Neural cell (in vitro differentiated cells): ENCODE results near the gene ALB.

Experiments used
- CTCF ChIP-seq: fragments of 450-650 bp; IDR thresholded peaks from 2 replicates; pipeline ENCODE4 v1.5.1; 2014; ENCODE audit warnings: antibody characterized with exemption, mild to moderate bottlenecking, moderate library complexity; ENCODE audit not compliant: poor library complexity, severe bottlenecking
- EP300 ChIP-seq: fragments of 450-650 bp; conservative IDR thresholded peaks from 2 replicates; pipeline ENCODE4 v1.6.1; 2014; ENCODE audit warnings: antibody characterized with exemption, mild to moderate bottlenecking, moderate library complexity; ENCODE audit not compliant: poor library complexity, severe bottlenecking
- EZH2 ChIP-seq: fragments of 200-600, 300-800 bp; shearing (Covaris generic), sonication (generic); IDR thresholded peaks from 2 replicates; pipeline ENCODE4 v1.6.1; 2014; ENCODE audit warnings: antibody characterized with exemption, low read length, borderline replicate concordance, mild to moderate bottlenecking; ENCODE audit not compliant: insufficient read depth, poor library complexity, severe bottlenecking
- MXI1 ChIP-seq: fragments of 450-650 bp; conservative IDR thresholded peaks from 2 replicates; pipeline ENCODE4 v1.6.1; 2014; ENCODE audit warnings: antibody characterized with exemption, mild to moderate bottlenecking; ENCODE audit not compliant: poor library complexity, severe bottlenecking
- POLR2AphosphoS5 ChIP-seq: IDR thresholded peaks from 2 replicates; pipeline ENCODE4 v1.6.1; 2012
- RAD21 ChIP-seq: fragments of 450-650 bp; conservative IDR thresholded peaks from 2 replicates; pipeline ENCODE4 v1.6.1; 2014; ENCODE audit warnings: antibody characterized with exemption, mild to moderate bottlenecking, moderate library complexity
- REST ChIP-seq: IDR thresholded peaks from 2 replicates; pipeline ENCODE4 v1.6.1; 2012; ENCODE audit warnings: borderline replicate concordance
- SMC3 ChIP-seq: fragments of 450-650 bp; conservative IDR thresholded peaks from 2 replicates; pipeline ENCODE4 v1.6.1; 2014; ENCODE audit warnings: antibody characterized with exemption, mild to moderate bottlenecking, moderate library complexity; ENCODE audit not compliant: poor library complexity
- TAF1 ChIP-seq: IDR thresholded peaks from 2 replicates; pipeline ENCODE4 v1.6.1; 2012; ENCODE audit warnings: low read depth

GRCh38 chr4:73376976-73377375, 27.1 kb upstream of the ALB start:
- TF ChIP-seq CTCF: no peak
- TF ChIP-seq RAD21: no peak
- TF ChIP-seq EZH2: no peak
- TF ChIP-seq SMC3: no peak
- no peak for TF ChIP-seq TAF1
- TF ChIP-seq EP300: no peak
- TF ChIP-seq REST: no peak
- no peak for TF ChIP-seq POLR2AphosphoS5
- no peak for TF ChIP-seq MXI1
